Left colon (tissue), 2 donors: ENCODE data around the gene HK3. TPM values are rescaled to one million over a fixed set of nuclear protein-coding genes. Genes with fewer than 3 reads are reported as not detected.
A peak's percentile ranks its signal among the peaks of the same experiment; 100 is the strongest.
"Not testable (repeated sequence)": the region's sequence is repeated elsewhere in the genome, so short reads cannot be mapped to it uniquely, and the experiment has no call there.

Experiments
- ATAC-seq: fragments of 200-7000 bp; cut with Tn5 transposase; one replicate; pipeline ENCODE4 v1.9.1; 2020; ENCODE audit warnings: mild to moderate bottlenecking, moderate library complexity
- DNase-seq, 2 donors: peaks; one replicate each; pipeline ENCODE4 v3.0.0-alpha.2; 2020
- intact Hi-C, 2 donors: fragments of 100-400 bp; cut with DNase I in 1 of 2; cut with micrococcal nuclease in 1 of 2; formaldehyde crosslinking; loops; one replicate each; pipeline versions ENCODE4 v1.11.2 to v1.14.0; 2022; cut with DNase I, micrococcal nuclease
- total RNA-seq, 2 donors: library from RNA; stranded (reverse); fragmentation: NEBNext Ultra II Directional; extraction: Animal tissue kit (Norgen Biotek cat#: 25700); gene quantifications; one replicate each; pipeline ENCODE4 v1.2.1, GENCODE V29; 2021
- donor health status: DM: no; HTN: no; CAD: no.
- donor health status: DM: yes; HTN: yes; CAD: no.

HK3 gene
- total RNA-seq, 2 donors from 2014 or later, result 1.3 to 4.4 TPM

DNA sequence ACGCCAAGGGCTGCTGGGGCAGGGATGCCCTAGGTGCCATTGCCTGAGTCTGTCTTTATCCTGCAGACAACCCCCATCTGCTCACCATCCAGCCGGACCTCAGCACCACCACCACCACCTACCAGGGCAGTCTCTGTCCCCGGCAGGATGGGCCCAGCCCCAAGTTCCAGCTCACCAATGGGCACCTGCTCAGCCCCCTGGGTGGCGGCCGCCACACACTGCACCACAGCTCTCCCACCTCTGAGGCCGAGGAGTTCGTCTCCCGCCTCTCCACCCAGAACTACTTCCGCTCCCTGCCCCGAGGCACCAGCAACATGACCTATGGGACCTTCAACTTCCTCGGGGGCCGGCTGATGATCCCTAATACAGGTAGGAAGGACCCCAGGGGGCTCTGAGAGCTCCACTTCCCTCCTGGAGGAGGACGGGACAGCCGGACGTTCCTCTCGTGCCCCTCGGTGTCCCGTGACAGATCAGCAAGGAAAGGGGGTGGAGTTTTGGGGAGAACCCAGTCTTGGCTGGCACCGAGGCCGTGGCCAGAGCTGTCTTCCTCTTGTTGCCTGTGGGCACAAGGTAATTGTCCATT lies 24.9 kb downstream of the HK3 start:
- no peak for ATAC-seq
- DNase-seq, result no peak
- intact Hi-C loops, result no loop called here

- ATAC-seq (no peak), DNase-seq (no peak)
- intact Hi-C loops, result no loop called here
Measured at GRCh38 chr5:176873541-176874172, 25.5 kb downstream of the HK3 start.

- ATAC-seq, intact Hi-C loops, DNase-seq: not testable (repeated sequence)
Measured at GRCh38 chr5:176873011-176873410, 26.1 kb downstream of the HK3 start.

DNA sequence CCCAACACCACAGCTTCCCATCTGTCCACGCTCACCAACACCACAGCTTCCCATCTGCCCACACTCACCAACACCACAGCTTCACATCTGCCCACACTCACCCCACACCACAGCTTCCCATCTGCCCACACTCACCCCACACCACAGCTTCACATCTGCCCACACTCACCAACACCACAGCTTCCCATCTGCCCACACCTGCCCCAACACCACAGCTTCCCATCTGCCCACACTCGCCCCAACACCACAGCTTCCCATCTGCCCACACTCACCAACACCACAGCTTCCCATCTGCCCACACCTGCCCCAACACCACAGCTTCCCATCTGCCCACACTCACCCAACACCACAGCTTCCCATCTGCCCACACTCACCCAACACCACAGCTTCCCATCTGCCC lies 26.6 kb downstream of the HK3 start:
- DNase-seq, intact Hi-C loops, ATAC-seq: not testable (repeated sequence)

- ATAC-seq, DNase-seq, intact Hi-C loops: not testable (repeated sequence)
Measured at GRCh38 chr5:176870644-176871043, 28.5 kb downstream of the HK3 start.

- intact Hi-C loops, result no loop called here
- DNase-seq, result peak in 1 of 2 donors; percentile 26
- ATAC-seq, result peak; percentile 58
Measured at GRCh38 chr5:176870110-176870591, 29.0 kb downstream of the HK3 start.

- intact Hi-C loops, result no loop called here
- DNase-seq, result no peak
- no peak for ATAC-seq
Measured at GRCh38 chr5:176869501-176870109, 29.5 kb downstream of the HK3 start.

DNA sequence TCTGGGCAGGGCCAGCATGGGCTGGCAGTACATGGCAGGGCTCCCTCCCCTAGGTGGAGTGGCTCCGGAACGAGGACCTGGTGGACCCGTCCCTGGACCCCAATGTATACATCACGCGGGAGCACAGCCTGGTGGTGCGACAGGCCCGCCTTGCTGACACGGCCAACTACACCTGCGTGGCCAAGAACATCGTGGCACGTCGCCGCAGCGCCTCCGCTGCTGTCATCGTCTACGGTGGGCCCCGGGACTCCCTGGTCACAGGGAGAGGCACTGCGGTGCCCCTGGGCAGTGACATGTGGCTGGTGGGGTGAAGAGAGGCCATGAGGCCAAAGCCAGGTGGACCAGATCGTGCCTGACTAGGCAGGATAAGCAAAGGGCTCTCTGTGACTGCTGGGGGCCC lies 30.4 kb downstream of the HK3 start:
- no peak for ATAC-seq
- intact Hi-C loops, result no loop called here

DNA sequence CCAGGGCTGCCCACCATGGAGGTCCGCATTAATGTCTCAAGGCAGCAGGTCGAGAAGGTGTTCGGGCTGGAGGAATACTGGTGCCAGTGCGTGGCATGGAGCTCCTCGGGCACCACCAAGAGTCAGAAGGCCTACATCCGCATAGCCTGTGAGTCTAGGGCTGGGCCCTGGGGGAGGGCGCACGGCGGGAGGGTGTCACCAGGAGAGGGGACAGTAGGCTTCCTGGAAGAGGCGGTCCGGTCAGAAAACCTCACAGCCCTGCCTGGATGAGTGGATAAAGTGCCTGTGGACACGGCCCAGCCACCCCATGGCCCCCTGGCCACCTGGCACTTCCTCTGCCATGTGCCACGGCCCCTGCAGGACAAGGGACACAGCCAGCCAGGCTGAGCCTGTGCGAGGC lies 31.0 kb downstream of the HK3 start:
- intact Hi-C loops, result no loop called here
- no peak for ATAC-seq
- DNase-seq, result no peak

More for the DNA sequence above, 30.4 kb downstream of the HK3 start:
- no peak for DNase-seq

- no peak for DNase-seq
- intact Hi-C loops, result no loop called here
- ATAC-seq, result no peak
Measured at GRCh38 chr5:176866707-176867310, 32.3 kb downstream of the HK3 start.

DNA sequence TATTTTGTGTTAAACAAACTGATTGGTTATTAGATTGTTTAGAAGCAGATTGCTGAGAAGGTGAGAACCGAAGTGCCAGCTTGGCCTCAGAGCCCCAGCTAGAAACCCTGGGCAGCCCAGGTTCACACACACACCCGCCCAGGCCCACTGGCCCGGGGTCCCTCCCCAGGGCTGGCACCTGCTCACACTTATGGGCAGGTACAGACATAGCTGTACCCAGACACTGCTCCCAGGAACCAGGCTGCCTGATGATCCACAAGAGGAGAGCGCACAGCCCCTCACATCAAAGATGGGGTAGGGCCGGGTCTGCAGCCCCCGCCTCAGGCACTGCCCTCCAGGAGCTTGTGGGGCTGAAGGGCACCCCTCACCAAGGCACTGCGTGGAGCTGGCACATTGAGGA lies 33.2 kb downstream of the HK3 start:
- intact Hi-C loops, result no loop called here
- ATAC-seq (no peak), DNase-seq (no peak)

DNA sequence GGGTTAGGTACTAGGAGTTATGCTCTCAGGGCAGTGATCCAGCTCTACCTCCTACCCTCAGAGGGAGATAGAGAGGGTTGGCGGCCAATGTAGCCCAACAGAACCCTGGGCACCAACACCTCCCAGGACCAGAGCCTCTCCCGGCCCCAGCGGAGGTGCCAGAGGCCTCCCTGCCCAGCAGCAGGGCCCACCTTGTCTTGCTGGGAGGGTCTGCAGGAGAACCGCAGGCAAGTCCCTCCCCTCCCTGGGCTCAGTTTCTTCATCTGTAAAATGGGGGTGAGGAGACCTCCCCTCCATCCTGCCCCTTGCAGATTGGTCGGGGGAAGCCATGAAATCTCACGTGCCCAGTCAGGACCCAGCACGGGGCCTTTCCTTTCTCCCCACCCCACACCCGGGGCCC lies 34.4 kb downstream of the HK3 start:
- no peak for DNase-seq

DNA sequence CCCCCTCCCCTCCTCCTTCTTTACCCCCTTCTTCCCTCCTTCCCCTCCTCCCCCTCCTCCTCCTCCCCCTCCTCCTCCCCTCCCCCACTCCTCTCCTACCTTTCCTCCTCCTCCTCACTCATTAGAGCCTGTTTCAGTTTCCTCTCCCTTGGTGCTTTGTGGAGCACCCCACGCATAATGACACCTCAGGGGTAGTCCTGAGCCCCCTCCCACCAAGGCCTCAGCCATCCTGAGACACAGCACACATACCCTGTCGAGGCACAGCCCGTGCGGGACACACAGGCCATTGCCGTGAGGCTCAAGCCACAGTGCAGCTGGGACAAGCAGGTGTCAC lies 35.4 kb downstream of the HK3 start:
- DNase-seq (no peak), ATAC-seq (no peak)
- intact Hi-C loops, result no loop called here

More for the DNA sequence above, 34.4 kb downstream of the HK3 start:
- no peak for ATAC-seq
- intact Hi-C loops, result no loop called here

GRCh38 chr5:176863041-176863764 lies 35.9 kb downstream of the HK3 start:
- no peak for DNase-seq
- intact Hi-C loops, result no loop called here

GRCh38 chr5:176862330-176862995 lies 36.7 kb downstream of the HK3 start:
- DNase-seq, result no peak
- intact Hi-C loops, result no loop called here
- no peak for ATAC-seq

More at GRCh38 chr5:176863041-176863764, 35.9 kb downstream of the HK3 start:
- ATAC-seq, result no peak

- ATAC-seq (no peak), DNase-seq (no peak)
- intact Hi-C loops, result no loop called here
Measured at GRCh38 chr5:176861276-176861675, 37.9 kb downstream of the HK3 start.

DNA sequence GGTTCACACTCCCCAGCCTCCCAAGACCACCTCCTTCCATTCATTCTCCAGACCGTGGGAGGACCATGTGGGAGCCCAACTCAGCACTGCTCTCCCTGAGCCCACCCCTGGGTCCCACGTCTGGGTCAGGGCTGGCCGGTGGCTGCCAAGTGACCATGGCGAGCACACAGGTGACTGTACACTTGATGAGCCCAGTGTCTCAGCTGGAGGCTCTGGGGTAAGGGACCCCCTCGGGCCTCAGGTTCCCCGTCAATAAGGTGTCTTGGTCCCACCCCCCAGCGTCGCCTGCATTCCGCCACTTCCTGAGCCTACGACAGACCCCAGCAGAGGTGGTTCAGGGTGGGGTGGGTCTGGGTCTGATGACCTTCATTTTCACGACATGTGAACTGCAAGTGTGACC lies 38.8 kb downstream of the HK3 start:
- intact Hi-C loops, result no loop called here
- DNase-seq (no peak), ATAC-seq (no peak)

GRCh38 chr5:176859916-176860315 lies 39.2 kb downstream of the HK3 start:
- ATAC-seq (no peak), DNase-seq (no peak)
- intact Hi-C loops, result no loop called here

- DNase-seq (no peak), ATAC-seq (no peak)
- intact Hi-C loops, result no loop called here
Measured at GRCh38 chr5:176857894-176858273, 41.3 kb downstream of the HK3 start.
